Measurements from ENCODE around the gene AP2A2.

AP2A2 gene

DNA sequence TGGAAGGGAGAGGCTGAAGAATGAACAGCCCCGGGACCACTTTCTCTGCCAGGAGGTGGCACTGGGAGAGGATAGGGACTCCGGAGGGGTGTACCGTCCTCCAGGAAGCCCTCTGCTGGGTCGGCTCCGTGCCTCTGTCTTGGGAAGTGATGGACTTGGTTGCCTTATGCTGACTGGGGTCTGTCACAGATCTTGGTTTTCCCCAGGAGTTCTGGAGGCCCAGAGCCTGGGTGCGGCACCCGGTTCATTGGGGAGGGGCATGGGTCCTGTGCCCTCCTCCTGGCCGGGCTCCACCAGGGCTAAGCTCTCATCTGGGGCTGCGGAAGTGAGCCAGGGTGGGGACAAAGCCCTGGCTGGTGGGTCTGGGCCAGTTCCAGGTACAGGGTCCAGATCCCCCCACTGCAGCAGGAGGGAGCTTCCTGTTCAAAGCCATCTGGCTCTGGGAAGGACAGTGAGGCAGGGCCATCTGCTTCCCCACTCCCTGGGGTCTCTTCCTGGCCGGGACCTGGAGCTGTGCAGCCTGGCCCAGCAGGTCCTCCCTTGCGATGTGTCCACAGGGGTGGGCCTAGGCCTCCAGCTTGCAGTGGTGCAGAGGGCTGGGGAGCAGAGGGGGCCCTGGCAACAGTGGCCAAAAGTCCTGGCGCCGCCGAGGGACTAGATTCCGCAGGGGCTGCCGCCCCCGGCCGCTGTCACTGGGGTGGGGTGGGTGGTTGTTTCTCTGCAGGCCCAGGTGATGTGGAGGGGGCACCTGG, 1.1 kb upstream of the AP2A2 start:
- no peak for DNase-seq (ENCODE audit: low read depth in 1 of 2, low spot score in 1 of 2)

DNA sequence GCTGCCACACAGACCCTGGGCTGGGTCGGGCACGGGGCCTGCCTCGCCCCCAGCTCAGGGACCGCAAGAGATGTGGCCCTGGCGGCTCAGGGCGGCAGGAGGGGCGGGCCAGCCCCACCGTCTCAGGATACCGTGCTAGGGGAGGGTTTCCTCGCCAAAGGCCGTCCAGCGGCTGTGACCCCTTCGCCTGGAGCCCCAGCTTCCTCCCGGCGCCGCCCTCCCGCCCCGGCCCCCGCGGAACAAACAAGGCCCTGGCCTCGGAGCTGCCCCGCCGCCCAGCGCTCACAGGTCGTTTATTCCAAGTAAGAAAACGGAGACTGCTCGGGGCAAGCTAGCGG, 543 bp upstream of the AP2A2 start:
- no peak for DNase-seq (ENCODE audit: low read depth in 1 of 2, low spot score in 1 of 2)

DNA sequence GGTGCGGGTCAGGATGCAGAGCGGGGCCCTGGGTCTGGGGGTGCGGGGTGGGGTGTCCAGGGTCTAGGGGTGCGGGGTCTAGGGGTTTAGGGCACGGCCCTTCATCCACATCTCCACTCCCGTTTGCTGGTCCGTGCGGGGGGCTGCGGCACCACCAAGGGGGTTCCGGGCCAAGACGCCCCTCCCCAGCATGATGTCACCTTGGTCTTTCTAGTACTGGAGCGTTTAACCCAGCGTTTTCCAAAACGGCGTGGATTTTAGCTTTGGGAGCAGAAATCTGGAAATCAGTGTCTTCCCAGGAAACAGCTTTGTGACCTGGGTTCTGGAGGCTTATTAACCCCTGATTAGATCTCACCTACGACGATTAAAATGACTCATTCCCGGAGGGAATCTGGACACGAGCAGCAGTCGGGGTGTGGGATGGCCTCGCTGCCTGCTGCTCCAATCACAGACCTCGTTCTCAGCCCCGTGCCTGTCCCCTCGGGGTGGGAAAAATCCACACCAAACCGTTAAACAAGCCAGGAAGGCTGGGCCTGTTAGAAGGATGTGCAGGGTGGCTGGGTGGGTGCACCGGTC, 759 bp downstream of the AP2A2 start:
- no peak for DNase-seq (ENCODE audit: low read depth in 1 of 2, low spot score in 1 of 2)

DNA sequence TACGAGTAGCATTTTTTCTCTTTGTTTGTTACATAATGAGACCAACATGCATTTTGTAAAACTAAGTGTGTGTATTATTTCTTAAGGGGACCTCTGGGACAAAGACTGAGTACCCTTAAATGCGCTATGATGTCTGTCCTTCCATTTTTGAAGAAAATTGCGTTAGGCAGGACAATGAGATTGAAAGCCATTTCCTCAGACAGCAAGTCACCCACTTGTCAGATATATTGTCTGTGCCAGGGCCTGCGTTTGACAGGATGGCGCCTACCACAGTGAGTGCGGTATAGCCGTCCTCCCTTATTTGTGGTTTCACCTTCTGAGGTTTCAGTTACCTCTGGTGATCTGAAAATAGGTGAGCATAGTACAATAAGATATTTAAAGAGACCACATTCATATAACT, 2.2 kb downstream of the AP2A2 start:
- DNase-seq (ENCODE audit: low read depth in 1 of 2, low spot score in 1 of 2) = no peak

DNA sequence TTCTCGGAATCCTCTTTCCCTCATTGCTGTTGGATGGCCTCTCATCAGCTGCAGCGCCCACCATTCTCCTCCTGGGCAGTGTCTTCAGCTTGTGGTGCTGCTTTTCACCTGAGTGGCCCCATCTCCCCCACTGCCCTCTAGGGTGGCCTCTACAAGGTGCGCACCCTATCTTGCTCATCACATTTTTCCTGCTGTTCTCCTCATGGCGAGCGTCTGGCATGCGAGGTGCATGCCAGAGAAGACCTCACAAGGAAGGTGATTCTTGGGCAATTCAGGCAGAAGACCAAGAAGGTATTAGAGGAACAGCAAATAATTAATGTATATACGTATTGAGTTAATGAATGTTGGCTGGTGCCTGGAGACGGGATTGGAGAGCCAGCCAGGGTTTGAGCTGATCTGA, 3.1 kb downstream of the AP2A2 start:
- DNase-seq (ENCODE audit: low read depth in 1 of 2, low spot score in 1 of 2) = no peak

DNA sequence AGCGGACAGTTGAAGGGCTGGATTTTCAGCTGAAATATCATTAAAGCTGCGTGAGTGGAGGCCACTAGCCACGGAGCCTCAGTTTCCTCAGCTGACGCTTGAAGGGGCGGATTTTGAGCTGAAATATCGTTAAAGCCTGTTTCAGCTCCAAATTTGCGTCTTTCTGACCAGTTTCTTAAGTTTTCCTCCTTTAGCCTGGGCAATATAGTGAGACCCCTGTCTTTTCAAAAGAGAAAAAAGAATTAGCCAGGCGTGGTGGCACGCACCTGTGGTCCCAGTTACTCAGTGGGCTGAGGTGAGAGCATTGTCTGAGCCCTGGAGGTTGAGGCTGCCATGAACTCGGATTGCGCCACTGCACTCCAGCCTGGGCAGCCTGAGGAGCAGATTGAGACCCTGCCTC, 3.7 kb downstream of the AP2A2 start:
- no peak for DNase-seq (ENCODE audit: low read depth in 1 of 2, low spot score in 1 of 2)

DNA sequence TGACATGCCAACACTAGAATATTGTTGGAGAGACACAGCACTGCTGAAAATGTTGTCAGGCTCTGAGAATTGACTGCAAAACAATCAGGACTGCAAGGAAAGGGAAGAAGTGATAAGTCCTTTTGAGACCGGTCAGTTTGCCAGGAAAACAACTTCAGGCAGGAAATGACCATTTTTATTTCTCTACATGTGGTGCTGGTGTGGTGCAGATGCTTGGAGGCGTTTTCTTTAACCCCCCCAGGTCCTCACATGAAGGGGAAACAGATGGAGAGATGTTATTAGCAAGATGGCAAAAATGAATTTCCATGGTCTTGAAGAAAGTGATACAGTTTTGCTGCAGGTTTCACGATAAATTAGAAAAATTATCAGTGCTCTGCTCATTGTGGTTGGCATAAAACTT, 5.7 kb downstream of the AP2A2 start:
- no peak for DNase-seq (ENCODE audit: low read depth in 1 of 2, low spot score in 1 of 2)

DNA sequence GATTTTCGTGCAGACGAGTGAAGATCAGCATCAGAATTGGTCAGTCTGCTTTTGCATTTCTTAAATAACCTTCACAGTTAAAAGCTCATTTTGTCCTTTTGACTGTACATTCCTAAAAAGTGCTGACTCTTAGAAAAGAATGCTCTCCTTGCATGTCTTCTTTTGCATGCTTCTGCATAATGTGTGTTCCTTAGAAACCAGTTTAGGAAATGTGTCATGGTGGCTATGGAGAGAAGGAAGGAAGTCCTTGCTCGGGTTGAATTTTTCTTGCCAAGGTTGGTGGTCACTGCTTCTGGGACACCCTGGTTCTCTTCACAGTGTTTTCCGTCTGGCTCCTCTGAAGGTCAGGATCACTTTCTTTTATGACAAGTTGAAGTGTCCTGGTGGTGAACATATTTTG, 6.8 kb downstream of the AP2A2 start:
- no peak for DNase-seq (ENCODE audit: low read depth in 1 of 2, low spot score in 1 of 2)

DNA sequence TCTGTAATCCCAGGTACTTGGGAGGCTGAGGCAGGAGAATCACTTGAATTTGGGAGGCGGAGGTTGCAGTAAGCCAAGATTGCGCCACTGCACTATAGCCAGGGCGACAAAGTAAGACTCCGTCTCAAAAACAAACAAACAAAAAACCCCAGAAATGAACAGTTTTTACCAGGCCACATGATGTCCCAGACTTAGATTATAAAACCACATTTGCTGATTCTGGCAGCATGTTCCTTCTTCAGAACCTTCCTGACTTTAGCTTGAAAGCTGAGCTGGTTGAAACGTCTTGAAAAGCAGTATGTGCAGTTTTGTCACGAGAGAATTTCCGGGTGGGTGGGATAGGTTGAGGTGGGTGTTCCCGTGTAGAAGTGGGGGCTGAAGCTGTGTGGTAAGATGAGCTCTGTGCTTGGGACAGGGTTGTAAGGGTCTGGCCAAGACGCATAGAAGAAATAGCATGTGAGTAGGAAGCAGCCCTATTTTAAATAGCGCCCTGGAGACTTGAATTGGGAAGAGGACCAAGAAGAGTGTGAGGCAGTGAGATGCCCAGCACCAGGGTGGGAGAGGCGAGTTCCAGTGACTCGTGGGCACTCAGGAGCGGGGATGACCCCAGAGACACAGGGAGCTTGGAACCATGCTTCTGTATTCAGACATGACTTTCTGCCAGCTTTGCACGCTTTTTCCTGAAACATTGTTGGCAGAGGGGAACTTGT, 7.6 kb downstream of the AP2A2 start:
- no peak for DNase-seq (ENCODE audit: low read depth in 1 of 2, low spot score in 1 of 2)

DNA sequence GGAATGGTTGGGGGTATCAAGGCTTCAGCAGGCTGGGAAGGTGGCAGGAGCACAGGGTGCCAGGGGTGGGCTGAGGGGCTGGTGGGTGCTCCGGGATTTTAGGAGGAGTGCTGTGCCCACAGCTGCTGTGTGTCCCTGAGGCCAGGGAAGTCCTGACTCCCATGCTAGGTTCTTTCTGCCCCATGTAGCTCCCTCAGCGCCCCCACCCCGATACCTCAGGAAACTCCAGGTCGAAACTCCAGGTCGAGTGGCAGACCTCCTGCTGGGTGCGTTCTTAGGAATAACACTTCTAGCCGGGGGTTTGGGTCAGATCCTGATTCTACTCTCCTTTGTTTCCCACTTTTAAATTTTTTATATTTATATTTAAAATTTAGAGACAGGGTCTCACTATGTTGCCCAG, 8.3 kb downstream of the AP2A2 start:
- DNase-seq (ENCODE audit: low read depth in 1 of 2, low spot score in 1 of 2) = no peak

DNA sequence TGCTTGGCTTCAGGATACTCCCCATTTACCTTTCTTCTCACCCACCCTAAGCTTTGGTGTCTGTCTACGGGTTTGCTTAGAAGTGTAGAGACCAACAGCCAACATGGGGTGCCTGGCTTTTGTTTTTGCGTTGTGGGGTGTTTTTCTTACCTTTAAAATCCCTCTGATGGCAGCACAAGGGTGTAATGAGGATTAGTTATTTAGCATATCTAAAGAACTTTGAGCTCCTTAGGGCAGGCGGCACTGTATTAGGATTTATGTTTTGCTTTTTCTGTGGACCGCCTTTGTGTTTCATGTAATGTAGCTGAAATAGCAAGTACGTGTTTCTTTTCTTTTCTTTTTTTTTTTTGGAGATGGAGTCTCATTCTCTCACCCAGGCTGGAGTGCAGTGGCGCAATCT, 8.9 kb downstream of the AP2A2 start:
- DNase-seq (ENCODE audit: low read depth in 1 of 2, low spot score in 1 of 2) = no peak

DNA sequence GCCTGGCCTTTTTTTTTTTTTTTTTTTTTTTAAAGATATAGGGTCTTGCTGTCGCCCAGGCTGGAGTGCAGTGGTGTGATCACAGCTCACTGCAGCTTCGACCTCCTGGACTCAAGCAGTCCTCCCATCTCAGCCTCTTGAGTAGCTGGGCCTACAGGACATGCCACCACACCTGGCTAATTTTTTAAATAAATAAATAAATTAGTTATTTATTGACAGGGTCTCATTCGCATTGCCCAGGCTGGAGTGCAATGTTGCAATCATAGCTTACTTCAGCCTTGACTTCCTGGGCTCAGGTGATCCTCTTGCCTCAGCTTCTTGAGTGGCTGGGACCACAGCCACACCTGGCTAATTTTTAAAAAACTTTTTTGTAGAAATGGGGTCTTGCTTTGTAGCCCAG, 10.5 kb downstream of the AP2A2 start:
- no peak for DNase-seq (ENCODE audit: low read depth in 1 of 2, low spot score in 1 of 2)

DNA sequence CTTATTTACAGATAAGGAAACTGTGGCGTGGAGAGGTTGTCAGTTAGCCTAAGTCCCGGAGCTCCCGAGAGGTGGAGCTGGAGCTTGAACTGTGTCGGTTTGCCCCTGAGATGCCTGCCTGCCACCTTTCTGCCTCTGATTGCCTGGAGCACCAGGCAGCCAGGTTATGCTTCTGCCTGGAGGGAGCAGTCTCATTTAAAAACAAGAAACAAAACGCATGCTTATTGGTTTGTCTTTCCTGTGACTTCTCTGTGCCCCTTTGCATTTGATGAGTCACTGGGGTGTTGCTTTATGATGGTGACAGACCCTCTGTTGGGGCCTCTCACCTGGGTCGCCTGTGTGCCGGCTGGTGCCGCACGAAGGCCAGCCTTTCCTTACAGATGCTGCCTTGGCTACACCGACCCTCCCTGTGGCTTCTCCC, 12.2 kb downstream of the AP2A2 start:
- no peak for DNase-seq (ENCODE audit: low read depth in 1 of 2, low spot score in 1 of 2)

DNA sequence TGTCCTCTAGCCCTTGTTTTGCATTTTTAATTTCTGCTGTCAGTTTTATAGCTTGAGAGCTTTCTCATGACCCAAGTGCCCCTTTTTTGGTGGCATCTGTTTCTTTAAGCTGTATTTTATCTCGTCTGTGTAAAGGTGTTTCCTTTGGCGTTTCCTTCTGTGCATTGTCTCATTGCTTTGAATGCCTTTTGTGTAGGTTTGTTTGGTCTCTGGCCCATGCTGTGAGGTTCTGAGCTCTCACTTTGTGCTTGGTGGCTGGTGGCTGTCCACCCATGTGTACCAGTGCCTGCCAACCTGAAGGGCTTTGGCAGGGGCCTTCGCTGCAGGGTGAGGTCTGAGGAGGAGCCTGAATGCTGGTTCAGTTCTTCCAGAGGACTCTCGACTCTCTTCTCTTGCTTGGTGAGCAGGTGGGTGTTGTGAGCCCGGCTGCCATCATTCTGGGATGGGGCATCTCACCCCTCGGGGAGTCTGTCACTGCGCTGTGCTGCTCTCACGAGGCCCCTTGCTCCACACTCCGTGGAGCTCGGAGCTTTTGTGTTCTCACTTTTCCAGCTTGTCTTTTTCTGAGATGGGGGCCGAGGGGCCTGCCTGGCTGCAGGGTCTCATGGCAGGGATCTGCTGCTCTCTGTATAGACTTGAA, 14.9 kb downstream of the AP2A2 start:
- DNase-seq (ENCODE audit: low read depth in 1 of 2, low spot score in 1 of 2) = no peak

DNA sequence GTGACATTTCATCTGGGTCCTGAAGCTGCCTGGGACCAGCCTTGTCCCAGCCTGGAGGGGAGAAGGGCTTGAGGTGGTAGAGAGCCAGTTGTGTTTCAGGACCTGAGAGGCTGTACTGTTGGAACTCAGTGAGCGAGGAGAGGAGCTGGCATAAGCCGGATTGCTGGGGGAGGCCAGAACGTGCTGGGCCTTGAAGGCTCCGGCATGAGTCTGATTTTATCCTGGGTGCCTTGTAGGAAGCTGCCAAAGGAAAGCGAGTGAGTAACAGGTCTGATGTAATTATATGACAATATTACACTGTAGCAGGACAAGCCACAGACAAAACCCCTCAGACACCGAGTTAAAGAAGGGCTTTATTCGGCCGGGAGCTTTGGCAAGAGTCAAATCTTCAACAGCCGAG, 17.2 kb downstream of the AP2A2 start:
- no peak for DNase-seq (ENCODE audit: low read depth in 1 of 2, low spot score in 1 of 2)

DNA sequence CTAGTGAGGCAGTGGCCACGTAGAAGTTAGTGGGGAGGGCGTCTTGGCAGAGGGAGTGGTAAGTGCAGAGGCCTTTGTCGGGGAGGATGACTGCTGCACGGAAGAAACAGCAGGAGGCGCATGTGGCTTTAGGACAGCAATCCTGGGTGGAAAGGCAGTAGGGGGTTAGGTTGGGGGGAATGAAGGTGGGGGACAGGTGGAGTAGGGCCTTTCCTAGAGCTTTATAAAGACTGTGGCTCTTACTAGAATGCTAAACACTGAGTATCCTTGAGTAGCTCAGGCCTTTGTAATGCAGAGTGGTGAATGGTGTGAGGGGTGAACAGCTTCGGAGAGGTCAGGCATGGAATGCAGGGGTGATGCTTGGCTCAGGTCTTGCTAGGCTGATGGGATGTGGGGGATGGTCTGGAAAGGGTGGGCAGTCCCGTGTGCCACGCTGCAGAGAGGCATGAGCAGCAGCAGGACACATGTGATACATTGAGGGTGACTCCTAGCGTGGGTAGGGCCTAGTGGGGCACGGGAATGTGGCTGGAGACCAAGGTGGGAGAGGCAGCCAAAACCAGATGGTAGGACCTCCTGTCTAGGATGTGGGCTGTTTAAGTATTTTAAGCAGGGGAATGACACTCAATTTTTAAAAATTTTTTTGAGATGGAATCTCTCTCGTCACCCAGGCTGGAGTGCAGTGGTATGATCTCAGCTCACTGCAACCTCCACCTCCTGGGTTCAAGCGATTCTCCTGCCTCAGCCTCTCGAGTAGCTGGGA, 19.2 kb downstream of the AP2A2 start:
- no peak for DNase-seq (ENCODE audit: low read depth in 1 of 2, low spot score in 1 of 2)

DNA sequence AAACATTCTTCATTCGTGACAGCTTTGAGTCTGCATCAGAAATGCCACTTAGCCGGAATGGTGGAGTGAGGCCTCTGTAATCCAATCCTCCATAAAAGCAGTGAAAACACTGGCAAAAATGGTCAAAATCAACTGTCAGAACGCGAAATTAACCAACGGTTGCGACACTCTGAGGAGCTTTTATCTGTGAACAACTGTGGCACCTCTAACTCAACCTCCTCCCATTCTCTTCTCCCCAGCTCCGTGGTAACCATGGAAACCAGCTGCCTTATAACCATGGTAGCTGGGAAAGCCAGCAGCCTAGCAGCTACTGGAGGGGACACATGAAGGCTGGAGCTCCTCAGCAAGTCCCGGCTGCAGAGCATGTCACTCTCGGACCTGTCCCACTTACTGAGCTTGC, 20.3 kb downstream of the AP2A2 start:
- no peak for DNase-seq (ENCODE audit: low read depth in 1 of 2, low spot score in 1 of 2)

DNA sequence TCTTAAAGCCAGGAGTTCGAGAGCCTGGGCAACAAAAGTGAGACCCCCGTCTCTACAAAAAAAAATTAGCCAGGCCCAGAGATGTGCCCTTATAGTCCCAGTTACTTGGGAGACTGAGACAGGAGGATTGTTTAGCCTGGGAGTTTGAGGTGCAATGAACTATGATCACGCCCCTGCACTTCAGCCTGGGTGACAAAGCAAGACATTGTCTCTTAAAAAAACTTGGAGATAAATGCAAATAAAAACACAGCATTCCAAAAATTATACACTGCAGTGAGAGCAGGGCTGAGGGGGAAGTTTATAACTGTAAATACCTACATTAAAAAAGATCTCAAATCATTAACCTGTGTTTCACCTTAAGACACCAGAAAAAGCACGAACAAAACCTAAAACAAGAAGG, 22.1 kb downstream of the AP2A2 start:
- DNase-seq (ENCODE audit: low read depth in 1 of 2, low spot score in 1 of 2) = no peak

DNA sequence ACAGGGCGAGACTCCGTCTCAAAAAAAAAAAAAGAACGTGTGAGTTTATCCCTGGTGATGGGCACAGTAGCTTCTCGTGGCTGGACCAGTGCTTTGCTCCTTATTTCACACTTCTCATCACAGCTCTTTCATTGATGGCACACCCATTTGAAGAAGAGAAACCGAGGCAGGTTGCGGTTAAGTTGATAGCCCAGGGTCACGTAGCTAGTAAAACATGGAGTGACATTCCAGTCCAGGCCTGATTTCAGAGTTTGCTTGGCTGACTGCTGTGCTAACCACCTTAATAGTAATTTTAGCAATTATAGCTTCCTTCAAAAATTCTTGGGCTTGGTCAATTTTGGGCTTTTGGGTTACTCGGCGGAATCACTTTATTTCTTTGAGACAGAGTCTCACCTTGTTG, 25.8 kb downstream of the AP2A2 start:
- no peak for DNase-seq (ENCODE audit: low read depth in 1 of 2, low spot score in 1 of 2)

DNA sequence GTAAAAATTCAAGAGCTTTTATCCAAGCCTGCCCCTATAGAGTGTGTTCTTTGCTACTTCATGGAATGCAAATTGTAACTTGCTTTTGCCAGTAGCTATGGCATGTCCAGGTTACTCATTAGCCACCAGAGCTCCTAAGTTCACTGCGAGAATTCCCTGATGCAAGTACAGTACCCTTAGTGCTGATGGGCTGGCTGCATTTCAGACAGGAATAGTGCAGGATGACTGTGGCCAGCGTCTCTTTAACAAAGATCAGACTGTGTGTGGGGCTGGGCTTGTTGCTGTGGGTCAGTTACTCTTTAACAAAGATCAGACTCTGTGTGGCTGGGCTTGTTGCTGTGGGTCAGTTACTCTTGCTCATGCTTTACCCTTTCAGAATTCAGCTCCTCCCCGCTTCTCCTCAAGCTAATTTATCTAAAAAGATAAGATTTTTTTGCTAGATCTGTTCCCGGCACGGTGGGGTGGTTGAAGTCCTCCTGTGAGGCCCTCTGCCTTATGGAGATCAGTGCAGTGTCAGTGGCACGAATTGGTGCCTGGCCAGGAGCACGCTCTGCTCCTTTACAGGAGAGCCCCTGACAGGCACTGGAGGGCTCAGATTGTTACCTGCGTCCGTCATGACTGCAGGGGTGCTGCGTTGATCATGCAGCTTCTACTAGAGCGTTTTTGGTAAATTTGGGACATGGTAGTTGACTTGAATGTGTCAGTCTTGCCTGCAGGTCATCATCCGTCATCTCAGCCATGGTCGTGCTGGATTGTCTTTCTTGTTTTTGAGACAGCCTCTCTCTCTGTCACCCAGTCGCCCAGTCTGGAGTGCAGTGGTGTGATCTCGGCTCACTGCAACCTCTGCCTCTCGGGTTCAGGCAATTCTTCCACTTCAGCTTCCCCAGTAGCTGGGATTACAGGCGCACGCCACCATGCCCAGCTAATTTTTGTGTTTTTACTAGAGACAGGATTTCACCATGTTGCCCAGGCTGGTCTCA, 27.0 kb downstream of the AP2A2 start:
- no peak for DNase-seq (ENCODE audit: low read depth in 1 of 2, low spot score in 1 of 2)
